Hippocampal formation (tissue), 2 donors: ENCODE data around the gene SYCP2.
"Not testable (repeated sequence)": the region's sequence is repeated elsewhere in the genome, so short reads cannot be mapped to it uniquely, and the experiment has no call there.

Experiments
- DNase-seq, 2 donors: peaks; one replicate each; lab custom pipeline; 2025; lab: John Stamatoyannopoulos, UW

SYCP2 gene

DNA sequence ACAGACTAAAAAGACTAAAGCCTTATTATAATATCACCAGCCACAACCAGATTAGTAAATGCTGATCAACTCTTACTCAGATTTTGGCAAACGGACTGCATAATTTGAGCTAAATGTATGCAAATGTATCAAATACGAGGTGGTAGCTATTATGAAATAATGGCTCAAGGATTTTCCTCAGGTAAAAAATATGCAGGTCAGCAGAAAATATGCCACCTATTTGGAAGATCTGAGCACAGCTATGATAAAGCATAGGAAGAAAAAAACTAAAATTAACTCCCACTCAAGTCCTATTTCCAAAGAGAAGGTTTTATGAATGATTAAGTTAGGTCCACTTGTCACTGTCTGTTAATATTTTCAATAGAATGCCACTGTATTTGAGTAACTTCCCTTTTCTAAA is 22.4 kb downstream of the SYCP2 start:
- no peak for DNase-seq

DNA sequence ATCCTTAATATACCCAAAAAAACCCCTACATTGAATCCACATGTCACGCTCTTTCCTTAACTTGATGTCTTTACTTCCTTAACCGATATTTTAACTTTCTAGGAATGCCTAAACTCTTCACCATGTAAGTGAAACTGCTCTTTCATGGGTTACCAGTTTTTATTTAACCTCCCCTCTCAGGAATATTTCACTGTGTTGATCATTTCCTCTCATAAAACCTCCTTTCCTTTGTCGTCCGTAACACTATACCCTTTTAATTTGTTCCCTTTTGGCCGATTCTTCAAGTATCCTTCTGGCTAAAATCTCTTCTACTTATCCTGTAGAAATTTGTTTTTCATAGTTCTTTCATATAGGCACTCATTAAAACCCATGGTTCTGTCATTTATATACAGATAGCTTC is 24.6 kb downstream of the SYCP2 start:
- no peak for DNase-seq

DNA sequence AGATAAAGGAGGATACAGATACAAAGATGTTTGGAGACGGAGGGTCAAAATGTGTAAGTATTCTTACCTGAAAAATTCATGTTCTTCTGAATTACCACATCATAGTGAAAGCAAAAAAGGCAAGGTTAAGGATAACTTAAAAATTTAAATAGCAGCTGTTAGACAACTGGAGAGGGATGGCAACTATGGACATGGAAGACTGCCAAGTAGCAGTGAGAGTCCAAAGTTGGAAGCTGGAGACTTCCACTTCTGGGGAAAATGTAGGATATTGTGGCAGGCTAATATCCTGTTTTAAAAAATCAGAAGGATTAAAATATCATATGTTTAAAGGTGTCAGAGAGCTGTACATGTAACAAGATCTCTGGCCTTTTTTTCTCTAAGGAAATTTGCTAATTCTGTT is 29.8 kb downstream of the SYCP2 start:
- DNase-seq, result no peak

DNA sequence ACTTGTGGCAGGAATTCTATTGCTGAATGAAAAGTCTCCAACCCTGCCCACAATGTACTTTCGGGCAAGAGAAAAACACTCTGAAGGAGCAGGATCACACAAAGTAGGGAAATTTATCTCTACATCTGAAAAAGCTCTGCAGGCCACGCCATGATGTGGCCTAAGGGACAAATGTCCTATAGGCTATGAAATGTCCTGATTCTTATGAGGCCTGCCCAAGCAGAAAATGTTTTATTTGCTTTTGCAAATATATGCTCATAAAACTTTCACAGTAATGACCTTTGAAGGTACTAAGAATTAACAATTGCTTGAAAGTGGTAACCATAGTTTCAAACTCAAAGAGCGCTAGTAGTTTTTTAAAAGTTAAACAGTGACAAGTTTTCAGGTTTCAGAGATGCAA is 31.0 kb downstream of the SYCP2 start:
- DNase-seq, result no peak

DNA sequence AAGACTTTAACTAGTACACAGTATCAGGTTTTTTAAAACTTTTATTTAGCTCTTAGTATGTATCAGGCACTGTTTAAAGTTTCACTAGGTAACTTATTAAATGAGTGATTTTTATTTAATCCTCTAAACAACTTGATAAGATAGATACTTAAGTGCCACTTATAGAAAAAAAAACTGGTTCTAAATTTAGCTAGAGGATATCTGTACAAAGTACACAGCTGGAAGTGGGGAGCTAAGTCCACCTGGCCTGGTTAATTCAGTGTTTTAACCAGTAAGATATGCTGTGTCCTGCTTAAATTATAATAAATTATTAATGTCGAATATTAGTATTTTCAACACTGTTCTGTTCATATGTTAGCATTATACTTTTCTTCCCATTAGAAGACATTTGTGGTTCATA is 37.5 kb downstream of the SYCP2 start:
- no peak for DNase-seq

DNA sequence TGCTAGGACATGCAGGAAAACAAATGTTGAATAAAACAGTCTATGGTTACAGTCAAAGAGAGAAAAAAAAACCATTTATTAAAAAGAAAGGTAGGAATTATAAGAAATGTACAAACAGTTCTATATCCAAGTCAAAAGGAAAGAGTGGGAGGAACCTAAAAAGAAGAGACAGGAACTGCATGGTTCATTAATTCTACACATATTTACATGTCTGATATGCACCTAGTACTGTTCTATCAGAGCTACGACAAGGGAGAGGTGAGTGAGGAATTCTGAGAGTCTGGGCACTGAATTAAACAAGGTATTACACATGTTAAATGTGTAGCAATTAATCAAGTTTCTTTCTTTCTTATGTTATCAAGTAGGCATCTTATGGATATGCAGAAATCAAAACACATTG is 41.9 kb downstream of the SYCP2 start:
- DNase-seq, result no peak

DNA sequence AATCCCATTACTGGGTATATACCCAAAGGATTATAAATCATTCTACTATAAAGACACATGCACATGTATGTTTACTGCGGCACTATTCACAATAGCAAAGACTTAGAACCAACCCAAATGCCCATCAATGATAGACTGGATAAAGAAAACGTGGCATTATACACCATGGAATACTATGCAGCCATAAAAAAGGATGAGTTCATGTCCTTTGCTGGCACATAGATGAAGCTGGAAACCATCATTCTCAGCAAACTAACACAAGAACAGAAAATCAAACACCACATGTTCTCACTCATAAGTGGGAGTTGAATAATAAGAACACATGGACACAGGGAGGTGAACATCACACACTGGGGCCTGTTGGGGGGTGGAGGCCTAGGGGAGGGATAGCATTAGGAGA is 43.4 kb downstream of the SYCP2 start:
- DNase-seq, result not testable (repeated sequence)

DNA sequence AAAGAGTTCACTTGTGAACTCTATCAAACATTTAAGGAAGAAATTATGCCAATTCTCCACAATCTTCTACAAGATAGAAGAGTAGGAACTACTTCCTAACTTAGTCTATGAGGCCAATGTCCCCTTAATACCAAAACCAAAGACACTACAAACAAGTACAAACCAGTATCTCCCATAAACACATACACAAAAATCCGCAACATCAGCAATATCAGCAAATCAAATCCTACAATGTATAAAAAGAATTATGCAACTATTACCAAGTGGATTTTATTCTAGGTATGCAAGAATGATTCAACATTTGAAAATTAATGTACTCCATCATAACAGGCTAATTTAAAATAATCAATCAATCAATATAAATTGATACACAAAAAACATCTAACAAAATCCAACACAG is 45.4 kb downstream of the SYCP2 start:
- DNase-seq, result no peak

DNA sequence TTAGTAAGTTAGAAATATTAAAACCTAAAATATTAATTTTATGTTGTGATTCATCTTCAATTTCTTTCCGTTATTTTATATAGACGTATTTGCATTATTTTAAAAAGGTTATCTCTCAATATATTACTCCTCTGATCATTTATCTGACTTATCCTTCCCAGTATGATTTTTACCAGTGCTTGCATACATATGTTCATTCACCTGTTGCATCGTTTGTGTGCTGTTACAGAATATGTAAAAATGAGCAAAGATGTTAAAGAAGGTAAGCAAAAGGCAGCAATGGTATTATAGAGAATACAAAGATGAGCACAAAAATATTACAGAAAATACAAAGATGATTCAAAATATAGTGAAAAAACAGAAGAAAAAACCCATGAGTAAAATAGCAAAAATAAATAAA is 48.9 kb downstream of the SYCP2 start:
- DNase-seq, result no peak

DNA sequence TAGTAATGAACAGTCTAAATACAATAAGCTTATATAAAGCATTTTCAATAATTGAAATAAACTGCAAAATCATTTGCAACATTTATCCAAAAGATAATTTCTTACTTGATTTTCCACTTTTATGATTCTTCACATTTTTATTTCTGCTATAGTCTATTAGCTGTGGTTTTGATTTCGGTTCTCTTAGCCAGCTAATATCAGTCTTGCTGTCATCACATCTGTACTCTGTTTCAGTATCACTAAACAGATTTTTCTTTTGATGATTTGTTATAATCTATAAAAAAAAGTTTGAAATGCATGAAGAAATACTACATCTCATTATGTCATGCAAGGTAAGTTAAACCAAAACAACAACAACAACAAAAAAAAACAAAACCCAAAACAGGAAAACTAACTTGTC is 53.2 kb downstream of the SYCP2 start:
- no peak for DNase-seq

DNA sequence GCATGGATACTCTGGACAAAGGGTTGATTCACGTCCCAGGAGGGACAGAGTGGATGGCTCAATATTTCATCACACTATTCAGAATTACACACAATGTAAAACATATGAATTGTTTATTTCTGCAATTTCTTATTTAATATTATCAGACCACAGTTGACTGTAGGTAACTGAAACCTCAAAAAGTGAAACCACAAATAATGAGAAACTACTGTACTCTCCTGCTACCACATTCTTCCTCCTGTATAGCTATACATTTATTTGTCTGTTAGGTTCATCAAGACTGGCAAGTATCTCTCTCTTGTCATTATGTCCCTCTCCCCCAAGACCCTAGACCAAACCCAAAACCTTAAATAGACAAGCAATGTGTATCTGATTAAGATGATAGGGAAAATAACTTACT is 60.0 kb downstream of the SYCP2 start:
- DNase-seq, result no peak

DNA sequence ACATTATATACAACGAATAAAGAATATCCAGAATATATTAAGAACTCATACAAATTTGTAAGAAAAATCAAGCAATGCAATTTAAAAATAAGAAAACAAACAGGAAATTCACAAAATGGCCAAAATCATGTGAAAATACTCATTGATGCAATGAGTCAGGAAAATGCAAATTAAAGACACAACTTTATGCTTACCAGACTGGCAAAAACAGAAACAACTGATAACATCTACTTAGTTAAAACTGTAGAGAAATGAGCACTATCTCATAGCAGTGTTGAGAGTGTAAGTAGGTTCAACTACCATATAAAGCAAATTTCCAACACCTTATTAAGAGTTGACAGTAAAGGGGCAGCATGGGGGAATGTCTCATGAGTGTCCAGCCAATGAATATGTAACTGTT is 62.3 kb downstream of the SYCP2 start:
- DNase-seq, result no peak

DNA sequence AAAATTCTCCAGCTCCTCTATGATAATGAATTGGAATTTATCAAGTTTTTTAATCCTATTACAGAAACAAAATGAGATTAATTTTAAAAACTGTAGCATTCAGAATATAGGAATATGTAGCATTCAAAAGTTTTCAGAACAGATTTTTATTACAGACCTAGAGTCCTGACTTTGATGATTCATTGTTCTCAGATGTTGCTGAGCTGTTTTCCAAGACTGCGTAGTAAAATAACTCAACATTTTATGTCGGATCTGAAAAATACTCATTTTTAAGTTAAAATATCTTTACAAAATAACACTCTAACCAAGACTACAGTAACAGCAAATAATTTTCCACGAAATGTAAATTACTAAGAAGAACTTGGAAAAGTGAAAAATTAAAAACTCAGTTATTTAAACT is 67.1 kb downstream of the SYCP2 start:
- no peak for DNase-seq

DNA sequence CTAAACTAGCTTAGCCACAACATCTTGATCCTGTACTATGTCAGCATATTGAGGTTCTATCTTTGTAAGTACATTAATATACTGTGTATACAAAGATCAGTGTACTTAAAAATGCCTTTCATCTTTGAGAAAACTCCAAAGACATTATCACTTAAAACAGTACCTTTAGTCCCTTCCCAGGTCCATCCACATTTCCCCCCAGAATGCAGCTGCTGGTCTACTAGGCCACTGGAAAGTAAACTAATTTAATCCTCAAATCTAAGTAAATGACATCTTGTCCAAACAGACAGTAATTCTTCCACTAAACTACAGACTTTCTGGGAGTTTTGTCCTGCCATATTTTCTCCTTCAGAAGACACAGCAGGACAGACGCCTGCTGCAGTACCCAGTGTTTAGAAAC is 68.7 kb downstream of the SYCP2 start:
- no peak for DNase-seq

DNA sequence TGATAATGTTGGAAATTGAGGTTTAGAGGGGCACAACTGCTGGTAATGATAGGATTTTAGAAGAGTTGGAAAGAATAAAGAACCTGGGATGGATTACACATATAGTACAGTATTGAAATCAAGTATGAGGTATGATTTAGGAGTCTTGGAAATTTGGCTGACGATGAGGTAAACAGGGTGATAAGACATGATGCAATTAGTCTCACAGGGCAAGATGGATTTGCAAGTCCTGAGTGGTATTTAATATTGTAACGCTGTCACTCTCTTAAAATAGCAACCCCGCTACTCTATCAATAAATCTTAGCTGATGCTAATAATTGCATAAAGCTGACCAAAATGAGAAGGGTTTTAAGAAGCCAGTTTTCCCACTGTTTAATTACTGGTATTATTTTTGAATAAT is 70.4 kb downstream of the SYCP2 start:
- no peak for DNase-seq

DNA sequence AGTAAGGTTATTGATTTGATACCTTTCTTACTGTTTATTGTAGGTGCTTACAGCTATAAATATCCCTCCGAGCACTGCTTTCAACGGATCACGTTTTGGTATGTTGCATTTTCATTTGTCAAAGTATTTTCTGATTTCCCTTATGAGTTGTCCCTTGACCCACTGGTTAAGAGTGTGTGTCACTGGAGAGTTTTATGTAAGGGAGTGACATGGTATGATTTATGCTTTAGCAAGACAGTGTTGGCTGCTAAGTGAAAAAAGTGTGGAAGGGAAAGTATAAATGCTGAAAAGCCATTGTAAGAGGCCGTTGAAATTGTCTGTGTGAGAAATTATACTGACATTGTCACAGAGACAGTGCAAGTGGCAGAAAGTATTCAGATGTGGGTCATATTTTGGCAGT is 72.0 kb downstream of the SYCP2 start:
- DNase-seq, result no peak

DNA sequence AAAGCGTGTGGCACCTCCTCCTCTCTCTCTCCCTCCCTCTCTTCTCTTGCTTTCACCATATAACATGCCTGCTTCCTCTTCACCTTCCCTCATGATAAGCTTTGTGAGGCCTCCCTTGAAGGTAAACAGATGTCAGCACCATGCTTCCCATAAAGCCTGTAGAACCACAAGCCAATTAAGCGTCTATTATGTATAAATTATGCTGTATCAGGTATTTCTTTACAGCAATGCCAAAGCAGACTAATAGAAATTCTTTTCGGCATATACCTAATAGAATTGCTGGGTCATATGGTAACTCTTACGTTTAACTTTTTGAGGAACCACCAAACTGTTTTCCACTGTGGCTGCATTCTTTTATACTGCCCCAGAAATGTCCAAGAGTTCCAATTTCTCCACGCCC is 75.0 kb downstream of the SYCP2 start:
- no peak for DNase-seq

DNA sequence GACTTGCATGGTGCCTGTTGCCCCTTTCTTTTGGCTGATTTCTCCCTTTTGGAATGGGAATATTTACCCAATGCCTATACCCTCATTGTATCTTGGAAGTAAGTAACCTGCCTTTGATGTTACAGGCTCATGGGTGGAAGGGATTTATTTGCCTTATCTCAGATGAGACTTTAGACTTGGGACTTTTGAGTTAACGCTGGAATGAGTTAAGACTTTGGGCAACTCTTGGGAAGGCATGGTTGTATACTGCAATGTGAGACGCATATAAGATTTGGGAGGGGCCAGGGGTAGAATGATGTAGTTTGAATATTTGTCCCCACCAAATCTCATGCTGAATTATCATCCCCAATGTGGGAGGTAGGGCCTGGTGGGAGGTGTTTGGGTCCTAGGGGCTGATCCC is 75.5 kb downstream of the SYCP2 start:
- no peak for DNase-seq

DNA sequence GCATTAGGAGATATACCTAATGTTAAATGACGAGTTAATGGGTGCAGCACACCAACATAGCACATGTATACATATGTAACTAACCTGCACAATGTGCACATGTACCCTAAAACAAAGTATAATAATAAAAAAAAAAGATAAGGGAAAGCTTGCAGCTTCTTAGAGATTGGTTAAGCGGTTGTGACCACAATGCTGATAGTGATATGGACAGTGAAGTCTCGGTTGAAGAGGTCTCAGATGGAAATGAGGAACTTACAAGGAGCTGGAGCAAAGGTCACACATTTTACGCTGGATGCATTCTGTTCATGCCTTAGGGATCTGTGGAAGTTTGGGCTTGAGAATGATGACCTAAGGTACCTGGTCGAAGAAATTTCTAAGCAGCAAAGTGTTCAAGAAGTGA is 76.5 kb downstream of the SYCP2 start:
- DNase-seq, result not testable (repeated sequence)

DNA sequence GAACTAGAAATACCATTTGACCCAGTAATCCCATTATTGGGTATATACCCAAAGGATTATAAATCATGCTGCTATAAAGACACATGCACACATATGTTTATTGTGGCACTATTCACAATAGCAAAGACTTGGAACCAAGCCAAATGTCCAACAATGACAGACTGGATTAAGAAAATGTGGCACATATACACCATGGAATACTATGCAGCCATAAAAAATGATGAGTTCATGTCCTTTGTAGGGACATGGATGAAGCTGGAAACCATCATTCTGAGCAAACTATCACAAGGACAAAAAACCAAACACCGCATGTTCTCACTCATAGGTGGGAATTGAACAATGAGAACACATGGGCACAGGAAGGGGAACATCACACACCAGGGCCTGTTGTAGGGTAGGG is 76.9 kb downstream of the SYCP2 start:
- not testable (repeated sequence) for DNase-seq

DNA sequence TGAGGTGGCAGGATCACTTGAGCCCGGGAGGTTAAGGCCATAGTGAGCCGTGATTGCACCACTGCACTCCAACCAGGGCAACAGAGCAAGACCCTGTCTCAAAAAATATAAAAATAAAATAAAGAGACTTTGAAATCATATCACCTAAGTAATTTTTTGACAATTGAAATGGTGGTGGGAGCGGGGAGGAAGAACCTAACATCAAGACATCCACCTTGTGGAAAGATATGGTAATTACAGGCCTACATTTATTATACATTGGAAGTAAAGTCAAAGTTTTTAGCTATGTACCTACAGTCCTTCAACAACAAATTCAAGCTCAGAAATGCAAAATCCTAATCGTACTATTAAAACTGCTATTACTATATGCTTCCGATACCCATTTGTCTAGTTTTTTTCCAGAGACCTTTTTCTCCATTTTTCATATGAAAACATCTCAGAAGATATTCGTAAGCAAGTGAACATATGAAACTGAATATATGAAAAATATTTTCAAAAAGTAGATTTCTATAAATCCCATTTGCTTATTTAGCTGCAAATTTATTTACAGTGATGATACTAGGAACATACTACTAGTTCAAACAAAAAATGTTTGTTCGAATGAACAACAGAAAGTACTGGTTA is 83.3 kb downstream of the SYCP2 start:
- peak in 1 of 2 donors; percentile 25 for DNase-seq

DNA sequence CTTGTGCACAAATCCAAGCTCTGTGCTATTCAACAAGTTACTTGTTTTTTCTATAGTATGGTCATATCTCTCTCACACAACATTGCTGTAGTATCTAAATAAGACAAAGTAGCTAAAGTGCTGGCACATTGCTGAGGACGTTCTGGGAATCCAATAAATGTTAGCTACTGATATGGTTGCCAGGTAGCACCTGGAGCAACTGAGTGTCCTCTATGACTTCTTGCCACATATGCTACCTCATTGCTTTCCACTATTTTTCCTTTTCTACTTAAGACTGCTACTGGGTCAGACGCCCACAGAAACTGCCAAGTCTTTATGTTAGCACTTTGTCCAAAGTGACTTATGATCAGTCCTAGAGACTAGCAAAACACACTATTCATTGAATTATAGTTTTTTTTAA is 85.3 kb downstream of the SYCP2 start:
- no peak for DNase-seq

DNA sequence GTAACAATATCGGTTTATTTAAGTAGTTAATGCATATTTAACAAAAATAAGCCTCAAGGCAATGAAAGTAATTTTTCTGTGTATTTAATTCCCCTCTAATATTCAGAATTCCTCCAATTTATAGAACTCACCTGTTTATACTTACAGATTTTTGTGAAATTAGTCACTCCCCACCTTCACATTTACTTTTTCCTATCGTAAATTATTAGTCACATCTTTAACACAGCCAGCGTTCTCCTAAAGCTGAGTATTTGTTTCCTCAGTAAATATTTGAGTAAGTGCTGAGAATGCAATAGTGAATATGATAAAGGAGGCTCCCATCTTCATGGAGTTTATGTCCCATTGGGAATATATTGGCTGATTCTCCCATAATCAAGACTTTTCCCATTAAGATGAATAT is 88.0 kb downstream of the SYCP2 start:
- DNase-seq, result no peak

DNA sequence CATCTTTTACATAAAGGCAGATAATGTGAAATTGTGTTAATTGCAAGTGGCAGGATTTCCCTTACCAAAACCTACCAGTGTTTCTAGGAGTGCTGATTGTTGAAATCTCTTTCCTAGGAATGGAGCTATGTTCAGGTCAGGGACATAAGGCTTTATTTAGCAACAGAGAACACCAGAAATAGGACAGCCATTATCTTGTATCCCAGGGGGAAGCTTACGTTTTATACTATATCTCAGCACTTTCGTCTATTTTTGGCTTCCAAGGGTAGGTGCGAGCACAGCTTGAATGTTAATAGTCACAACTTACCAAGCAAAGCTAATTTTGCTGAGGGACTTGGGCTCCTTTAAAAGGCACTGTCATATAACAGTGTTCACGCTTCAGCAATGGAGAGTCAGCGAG is 94.0 kb downstream of the SYCP2 start:
- no peak for DNase-seq
